ENCODE data around the gene KRT72.

KRT72 gene

GRCh38 chr12:52566847-52567291 is 34.4 kb downstream of the KRT72 start:
- DNase-seq (ENCODE audit: low read depth): no peak
- no peak overlapping the region for H3K4me3 ChIP-seq (ENCODE audit: low read depth, low read length)
- TF ChIP-seq CTCF (IDR thresholded peaks at IDR 0.05; ENCODE audit: insufficient read depth, low read depth, low read length, missing control alignments): no peak

- no peak overlapping the region for H3K4me3 ChIP-seq (ENCODE audit: low read depth, low read length)
- no peak for TF ChIP-seq CTCF (IDR thresholded peaks at IDR 0.05; ENCODE audit: insufficient read depth, low read depth, low read length, missing control alignments)
- DNase-seq (ENCODE audit: low read depth): no peak
Measured at GRCh38 chr12:52564582-52564981, 36.7 kb downstream of the KRT72 start.

- no peak overlapping the region for H3K4me3 ChIP-seq (ENCODE audit: low read depth, low read length)
- peak; percentile 1 for DNase-seq (ENCODE audit: low read depth)
- no peak for TF ChIP-seq CTCF (IDR thresholded peaks at IDR 0.05; ENCODE audit: insufficient read depth, low read depth, low read length, missing control alignments)
Measured at GRCh38 chr12:52561880-52562449, 39.3 kb downstream of the KRT72 start.

- no peak for TF ChIP-seq CTCF (IDR thresholded peaks at IDR 0.05; ENCODE audit: insufficient read depth, low read depth, low read length, missing control alignments)
- H3K4me3 ChIP-seq (ENCODE audit: low read depth, low read length): no peak overlapping the region
- no peak for DNase-seq (ENCODE audit: low read depth)
Measured at GRCh38 chr12:52559979-52560378, 41.3 kb downstream of the KRT72 start.

GRCh38 chr12:52558781-52559445 is 42.4 kb downstream of the KRT72 start:
- no peak for TF ChIP-seq CTCF (IDR thresholded peaks at IDR 0.05; ENCODE audit: insufficient read depth, low read depth, low read length, missing control alignments)
- H3K4me3 ChIP-seq (ENCODE audit: low read depth, low read length): no peak overlapping the region
- DNase-seq (ENCODE audit: low read depth): no peak

GRCh38 chr12:52557476-52557875 is 43.8 kb downstream of the KRT72 start:
- no peak overlapping the region for H3K4me3 ChIP-seq (ENCODE audit: low read depth, low read length)
- no peak for DNase-seq (ENCODE audit: low read depth)
- TF ChIP-seq CTCF (IDR thresholded peaks at IDR 0.05; ENCODE audit: insufficient read depth, low read depth, low read length, missing control alignments): no peak

- H3K4me3 ChIP-seq (ENCODE audit: low read depth, low read length): no peak overlapping the region
- no peak for TF ChIP-seq CTCF (IDR thresholded peaks at IDR 0.05; ENCODE audit: insufficient read depth, low read depth, low read length, missing control alignments)
- DNase-seq (ENCODE audit: low read depth): no peak
Measured at GRCh38 chr12:52555577-52555976, 45.7 kb downstream of the KRT72 start.

All from GM12865 (cell line).